Smooth muscle cell (in vitro differentiated cells): ENCODE data around the gene SLC2A5. TPM values are rescaled to one million over a fixed set of nuclear protein-coding genes. Genes with fewer than 3 reads are reported as not detected.

Experiments
- DNase-seq: peaks from one replicate; lab custom pipeline; 2025; ENCODE audit not compliant: unreplicated experiment; lab: John Stamatoyannopoulos, UW
- H2AFZ ChIP-seq: fragments of 200-600 bp; sonication (generic); 2 replicates; pipeline ENCODE4 v1.6.0; 2016; ENCODE audit warnings: antibody characterized with exemption, low read depth, mild to moderate bottlenecking
- H3F3A ChIP-seq: fragments of 200-600 bp; sonication (generic); 2 replicates; pipeline ENCODE4 v1.6.0; 2017; ENCODE audit warnings: antibody characterized with exemption, low read depth
- H3K27ac ChIP-seq: fragments of 200-600 bp; sonication (generic); 2 replicates; pipeline ENCODE4 v1.5.1; 2016; ENCODE audit warnings: low read depth, mild to moderate bottlenecking
- H3K27me3 ChIP-seq: fragments of 200-600 bp; sonication (generic); 2 replicates; pipeline ENCODE4 v1.6.1; 2016; ENCODE audit warnings: low read depth, mild to moderate bottlenecking
- H3K36me3 ChIP-seq: fragments of 200-600 bp; sonication (generic); 2 replicates; pipeline ENCODE4 v1.5.1; 2016; ENCODE audit warnings: low read depth
- H3K4me1 ChIP-seq: fragments of 200-600 bp; sonication (generic); 2 replicates; pipeline ENCODE4 v1.5.1; 2016; ENCODE audit warnings: low read depth
- H3K4me2 ChIP-seq: fragments of 200-600 bp; sonication (generic); 2 replicates; pipeline ENCODE4 v1.6.0; 2016; ENCODE audit warnings: mild to moderate bottlenecking
- H3K4me3 ChIP-seq: fragments of 200-600 bp; sonication (generic); 2 replicates; pipeline ENCODE4 v1.5.1; 2016; ENCODE audit warnings: mild to moderate bottlenecking
- H3K79me2 ChIP-seq: fragments of 200-600 bp; sonication (generic); 2 replicates; pipeline ENCODE4 v1.6.0; 2016; ENCODE audit warnings: low read depth, mild to moderate bottlenecking
- H3K9ac ChIP-seq: fragments of 200-600 bp; sonication (generic); 2 replicates; pipeline ENCODE4 v1.6.0; 2016; ENCODE audit warnings: low read depth
- H3K9me3 ChIP-seq: fragments of 200-600 bp; sonication (generic); replicated peaks from 2 replicates; pipeline ENCODE4 v1.5.1; 2016; ENCODE audit warnings: low read depth
- H4K20me1 ChIP-seq: fragments of 200-600 bp; sonication (generic); 2 replicates; pipeline ENCODE4 v1.6.0; 2016; ENCODE audit warnings: low read depth
- CTCF ChIP-seq: fragments of 200-600 bp; sonication (generic); IDR thresholded peaks from 2 replicates; pipeline ENCODE4 v1.5.1; 2017; ENCODE audit warnings: borderline replicate concordance, mild to moderate bottlenecking, antibody characterized with exemption; ENCODE audit not compliant: insufficient read depth, poor library complexity, severe bottlenecking
- WGBS: methylation state at CpG from one replicate; pipeline ENCODE4 v1.1.7; 2016; ENCODE audit warnings: low lambda C conversion rate; 5-methylcytosine and 5-hydroxymethylcytosine counted together
- polyA plus RNA-seq: library from polyadenylated mRNA; unstranded; fragments of >200 nt; fragmentation: Nextera tagmentation; extraction: Ambion mirVana; gene quantifications from 2 replicates; pipeline ENCODE4 v1.2.1, GENCODE V29; 2016
- small RNA-seq: library from RNA; depleted of rRNA; stranded (forward); fragments of <200 nt; gene quantifications from one replicate; pipeline ENCODE3, GENCODE V24; 2014
- total RNA-seq: library from RNA; depleted of rRNA; stranded (reverse); fragments of >200 nt; gene quantifications from 2 replicates; pipeline ENCODE4 v1.2.3, GENCODE V29; 2014

SLC2A5 gene
- total and polyA plus RNA-seq, 2 experiments from 2014 or later, result 0.04 TPM; not detected in 1

- H4K20me1 ChIP-seq, result no peaks in the 10 kb centered on the region
- no peak overlapping the region for H3K4me2 ChIP-seq
- TF ChIP-seq CTCF, result peak; percentile 93
- H2AFZ ChIP-seq, result peak overlapping the region; percentile 84
- H3K27ac ChIP-seq, result no peak overlapping the region
- no peaks in the 10 kb centered on the region for H3K4me1 ChIP-seq
- H3K4me3 ChIP-seq, result no peak overlapping the region
- H3K36me3 ChIP-seq, result no peaks in the 10 kb centered on the region
- DNase-seq, result peak; percentile 10
- H3K27me3 ChIP-seq, result no peaks in the 10 kb centered on the region
- no peaks in the 10 kb centered on the region for H3F3A ChIP-seq
- WGBS, result 35% methylated on average over 9 of the region's 9 CpGs
- H3K79me2 ChIP-seq, result no peaks in the 10 kb centered on the region
- no peaks in the 10 kb centered on the region for H3K9me3 ChIP-seq
- H3K9ac ChIP-seq, result no peak overlapping the region
Observed at GRCh38 chr1:8987881-8988617, 81.4 kb downstream of the SLC2A5 start.

GRCh38 chr1:8986814-8987190, 82.6 kb downstream of the SLC2A5 start:
- H3K79me2 ChIP-seq, result no peaks in the 10 kb centered on the region
- no peak overlapping the region for H3K4me2 ChIP-seq
- no peaks in the 10 kb centered on the region for H3K36me3 ChIP-seq
- no peaks in the 10 kb centered on the region for H3K4me1 ChIP-seq
- WGBS, result 97% methylated on average over 10 of the region's 10 CpGs
- no peak overlapping the region for H3K9ac ChIP-seq
- H2AFZ ChIP-seq, result no peak overlapping the region
- H3K27me3 ChIP-seq, result no peaks in the 10 kb centered on the region
- H3K27ac ChIP-seq, result no peak overlapping the region
- no peak overlapping the region for H3K4me3 ChIP-seq
- H4K20me1 ChIP-seq, result no peaks in the 10 kb centered on the region
- no peak for TF ChIP-seq CTCF
- DNase-seq, result no peak
- no peaks in the 10 kb centered on the region for H3F3A ChIP-seq
- no peaks in the 10 kb centered on the region for H3K9me3 ChIP-seq

- H3K4me2 ChIP-seq, result no peak overlapping the region
Observed at GRCh38 chr1:8985915-8986813, 83.3 kb downstream of the SLC2A5 start.

More at GRCh38 chr1:8985915-8986813, 83.3 kb downstream of the SLC2A5 start:
- 57% methylated on average over 14 of the region's 14 CpGs for WGBS
- TF ChIP-seq CTCF, result no peak
- no peak overlapping the region for H3K4me3 ChIP-seq
- H3K4me1 ChIP-seq, result no peaks in the 10 kb centered on the region
- peak overlapping the region; percentile 41 for H3K27ac ChIP-seq
- no peaks in the 10 kb centered on the region for H3K36me3 ChIP-seq
- no peaks in the 10 kb centered on the region for H3K27me3 ChIP-seq
- H3F3A ChIP-seq, result no peaks in the 10 kb centered on the region
- DNase-seq, result peak; percentile 8
- H3K9me3 ChIP-seq, result no peaks in the 10 kb centered on the region
- no peaks in the 10 kb centered on the region for H3K79me2 ChIP-seq
- H3K9ac ChIP-seq, result no peak overlapping the region
- no peaks in the 10 kb centered on the region for H4K20me1 ChIP-seq
- H2AFZ ChIP-seq, result no peak overlapping the region

Small RNA genes lying within 50 kb of the gene (small RNA-seq; reads per million reads assigned to genes)
- gene RF00424, result not detected

Other genes starting within 250 kb of the SLC2A5 start
- 1,276 and 1,376 TPM in 2 replicates for gene ENO1, start 190.9 kb downstream of the SLC2A5 start, total RNA-seq
- 2,156 and 2,235 TPM in 2 replicates for gene ENO1, start 190.9 kb downstream of the SLC2A5 start, polyA plus RNA-seq
- gene CA6, start 123.8 kb downstream of the SLC2A5 start, total RNA-seq, result not detected in 2 replicates
- not detected in 2 replicates for gene CA6, start 123.8 kb downstream of the SLC2A5 start, polyA plus RNA-seq
- not detected in 2 replicates for gene SLC2A7, start 43.2 kb downstream of the SLC2A5 start, total RNA-seq
- not detected in 2 replicates for gene SLC2A7, start 43.2 kb downstream of the SLC2A5 start, polyA plus RNA-seq
- gene GPR157, start 59.5 kb upstream of the SLC2A5 start, total RNA-seq, result 2.8 and 4.4 TPM in 2 replicates
- 1.6 and 2.7 TPM in 2 replicates for gene GPR157, start 59.5 kb upstream of the SLC2A5 start, polyA plus RNA-seq
- 15.1 and 17.3 TPM in 2 replicates for gene H6PD, start 165.1 kb upstream of the SLC2A5 start, total RNA-seq
- gene H6PD, start 165.1 kb upstream of the SLC2A5 start, polyA plus RNA-seq, result 13.6 and 15.3 TPM in 2 replicates
- 27.6 and 38.0 TPM in 2 replicates for gene SPSB1, start 223.3 kb upstream of the SLC2A5 start, total RNA-seq
- gene SPSB1, start 223.3 kb upstream of the SLC2A5 start, polyA plus RNA-seq, result 37.0 and 44.5 TPM in 2 replicates